Dermis microvascular lymphatic vessel endothelial cell (primary cell): ENCODE measurements around the gene FUS. TPM values are rescaled to one million over a fixed set of nuclear protein-coding genes. Genes with fewer than 3 reads are reported as not detected.

ENCODE experiments used
- DNase-seq, 2 donors: peaks; one replicate each; pipeline versions ENCODE4 v3.0.0 to v3.0.0-alpha.2; 2010; ENCODE audit warnings: low read depth in 2 of 2
- total RNA-seq: library from RNA; depleted of rRNA; stranded (reverse); fragments of >200 nt; gene quantifications from 2 replicates; pipeline ENCODE4 v1.2.1, GENCODE V29; 2014

FUS gene
- total RNA-seq, 1 donor from 2014 or later, result 33.6 TPM

DNA sequence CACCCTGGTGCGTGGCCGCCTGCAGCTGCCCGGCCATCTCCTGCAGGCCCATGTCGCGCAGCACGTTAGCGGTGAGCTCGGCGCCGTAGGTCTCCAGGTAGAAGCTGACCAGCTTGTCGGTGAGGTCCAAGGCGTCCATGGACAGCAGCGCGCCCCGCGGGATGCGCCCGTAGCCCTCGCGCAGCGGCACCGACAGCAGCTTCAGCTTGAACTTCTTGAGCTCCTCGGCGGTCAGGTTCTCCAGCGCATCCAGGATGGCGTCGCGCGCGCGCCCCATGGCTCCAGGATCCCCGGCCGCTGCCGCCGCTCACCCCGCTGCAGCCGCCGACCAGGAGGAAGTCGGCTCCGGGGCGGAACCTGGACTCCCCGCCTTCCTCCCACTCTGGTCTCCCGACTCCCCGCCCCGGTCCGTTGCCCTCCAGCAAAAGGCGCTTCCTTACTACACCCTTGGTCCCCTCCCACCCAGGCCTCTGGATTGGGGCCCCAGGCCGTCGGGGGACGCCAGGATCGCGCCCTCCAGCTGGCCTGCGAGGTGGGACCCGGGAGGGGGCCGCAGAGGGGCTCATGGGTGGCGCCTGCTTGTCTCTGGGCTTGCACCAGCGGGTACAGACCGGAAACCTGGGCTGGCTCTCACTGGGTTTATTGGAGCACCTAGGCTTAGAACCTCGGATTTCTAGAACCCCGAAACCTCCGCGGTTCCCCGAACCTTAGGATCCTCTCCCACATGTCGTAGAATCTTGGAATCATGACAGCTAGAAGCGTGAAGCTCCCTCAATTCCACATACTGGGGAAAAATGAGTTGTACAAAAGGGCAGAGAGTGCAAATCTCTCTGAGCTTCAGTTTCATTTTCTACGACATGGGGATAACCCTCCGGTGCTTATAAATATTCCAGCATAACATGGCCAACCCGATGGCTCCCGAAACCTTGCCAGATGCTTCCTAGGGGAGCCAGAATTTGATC, 22.8 kb downstream of the FUS start, which contains the start of gene PYCARD:
Gene PYCARD (minus strand): TSS at position 347 of the 962 bp plus-strand sequence. CDS start 70 bp downstream, at position 277.
- peak in 1 of 2 donors; percentile 36 for DNase-seq

DNA sequence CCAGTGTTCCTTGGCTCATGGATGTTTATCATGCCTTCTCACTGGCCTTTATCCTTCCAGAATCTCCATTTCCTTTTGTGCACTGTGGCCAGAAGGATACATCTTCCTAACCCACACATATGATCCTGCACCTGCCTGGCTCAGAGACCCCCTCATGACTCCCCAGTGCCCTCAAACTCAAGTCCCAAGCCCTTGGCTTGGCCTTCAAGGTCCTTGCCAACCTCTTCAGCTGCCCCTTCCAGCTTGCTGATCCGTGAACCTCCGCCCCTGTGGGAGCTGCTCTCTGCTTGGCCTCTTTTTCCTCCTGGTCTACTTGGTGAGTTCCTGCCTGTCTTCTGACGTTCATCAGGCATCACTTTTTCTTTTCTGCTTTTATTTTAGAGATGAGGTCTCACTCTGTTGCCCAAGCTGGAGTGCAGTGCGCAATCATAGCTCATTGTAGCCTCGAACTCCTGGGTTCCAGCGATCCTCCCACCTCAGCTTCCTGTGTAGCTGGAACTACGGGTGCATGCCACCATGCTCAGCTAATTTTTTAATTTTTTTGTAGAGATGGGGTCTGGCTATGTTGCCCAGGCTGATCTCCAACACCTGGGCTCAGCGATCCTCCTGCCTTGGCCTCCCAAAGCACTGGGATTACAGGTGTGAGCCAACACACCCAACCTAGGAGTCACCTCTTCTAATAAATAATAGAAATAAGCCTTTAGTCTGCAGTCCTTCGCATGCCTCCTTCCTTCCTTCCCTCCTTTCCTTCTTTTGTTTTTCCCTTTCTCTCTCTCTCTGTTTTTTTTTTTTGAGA, 25.1 kb downstream of the FUS start:
- DNase-seq, result no peak

DNA sequence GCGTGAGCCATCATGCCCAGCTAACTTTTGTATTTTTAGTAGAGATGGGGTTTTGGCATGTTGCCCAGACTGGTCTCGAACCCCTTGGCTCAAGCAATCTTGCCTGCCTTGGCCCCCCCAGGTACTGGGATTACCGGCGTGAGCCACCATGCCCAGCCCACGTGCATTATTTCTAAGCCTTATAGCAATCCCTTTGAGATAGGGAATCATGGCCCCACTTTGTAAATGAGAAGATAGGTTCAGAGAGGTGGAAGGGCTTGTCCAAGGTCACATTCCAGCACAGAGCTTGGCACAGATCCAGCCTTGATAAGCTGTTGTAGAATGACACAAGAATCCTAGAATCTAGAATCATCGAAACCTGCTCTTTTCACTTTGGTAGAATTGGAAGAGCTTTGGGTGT, 26.8 kb downstream of the FUS start:
- DNase-seq, result no peak

DNA sequence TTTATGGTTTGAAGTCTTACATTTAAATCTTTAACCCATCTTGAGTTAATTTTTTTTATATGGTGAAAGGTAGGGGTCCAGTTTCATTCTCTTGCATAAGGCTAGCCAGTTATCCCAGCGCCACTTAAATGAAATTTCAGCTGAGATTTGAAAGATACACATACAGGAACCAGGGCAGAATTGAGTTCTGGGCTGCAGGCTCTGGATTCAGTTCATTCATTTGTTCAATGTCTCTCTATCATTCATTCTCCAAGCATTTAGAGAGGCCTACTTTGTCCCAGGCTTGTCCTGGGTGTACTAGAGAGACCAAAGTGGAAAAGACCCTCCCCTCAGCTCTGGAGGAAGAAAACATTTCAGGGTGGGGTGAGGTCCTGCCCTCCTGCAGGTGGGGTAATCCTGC, 33.4 kb downstream of the FUS start:
- DNase-seq, result no peak

DNA sequence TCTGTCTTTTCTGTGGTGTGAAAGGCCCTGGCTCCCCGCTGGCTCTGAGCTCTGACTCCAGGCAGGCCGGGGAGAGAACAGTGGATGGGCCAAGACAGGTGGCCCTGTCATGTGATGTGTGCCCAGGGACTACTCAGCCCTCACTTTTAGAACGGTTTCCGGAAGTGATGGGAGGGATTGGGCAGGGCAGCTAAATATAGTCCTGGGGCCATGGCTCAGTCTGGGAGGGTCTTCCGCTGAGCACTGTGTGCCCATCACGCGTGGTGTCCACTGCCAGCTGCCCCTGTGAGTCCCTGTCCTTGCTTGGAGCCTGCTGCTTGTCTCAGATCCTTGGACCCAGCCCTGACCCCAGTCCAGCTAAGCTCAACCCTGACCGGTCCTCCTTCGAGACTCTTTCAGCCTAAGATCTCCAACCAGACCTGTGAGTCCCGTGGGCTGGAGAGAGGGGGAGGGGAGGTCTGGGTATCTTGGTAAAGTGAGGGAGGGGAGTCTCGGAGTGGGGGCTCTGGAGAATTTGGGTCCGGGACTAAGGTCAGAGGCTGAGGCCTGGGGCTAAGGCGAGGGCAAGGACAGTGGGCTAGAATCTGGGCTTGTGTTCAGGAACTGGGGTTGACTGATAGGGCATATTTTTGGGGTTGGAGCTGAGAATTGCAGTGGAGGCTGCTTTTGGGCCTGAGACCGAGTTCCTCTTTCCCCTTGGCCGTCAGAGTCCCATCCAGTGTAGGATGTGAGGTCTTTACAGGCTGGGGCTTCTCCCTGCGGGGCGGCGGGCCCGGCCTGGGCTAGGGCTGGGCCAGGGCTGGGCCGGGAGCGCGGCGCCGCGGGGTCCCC, 34.2 kb downstream of the FUS start, which contains the start of gene TRIM72:
Gene TRIM72 (plus strand): TSS at position 243 of the 831 bp plus-strand sequence. CDS start 620 bp downstream, outside the sequence.
- no peak for DNase-seq

DNA sequence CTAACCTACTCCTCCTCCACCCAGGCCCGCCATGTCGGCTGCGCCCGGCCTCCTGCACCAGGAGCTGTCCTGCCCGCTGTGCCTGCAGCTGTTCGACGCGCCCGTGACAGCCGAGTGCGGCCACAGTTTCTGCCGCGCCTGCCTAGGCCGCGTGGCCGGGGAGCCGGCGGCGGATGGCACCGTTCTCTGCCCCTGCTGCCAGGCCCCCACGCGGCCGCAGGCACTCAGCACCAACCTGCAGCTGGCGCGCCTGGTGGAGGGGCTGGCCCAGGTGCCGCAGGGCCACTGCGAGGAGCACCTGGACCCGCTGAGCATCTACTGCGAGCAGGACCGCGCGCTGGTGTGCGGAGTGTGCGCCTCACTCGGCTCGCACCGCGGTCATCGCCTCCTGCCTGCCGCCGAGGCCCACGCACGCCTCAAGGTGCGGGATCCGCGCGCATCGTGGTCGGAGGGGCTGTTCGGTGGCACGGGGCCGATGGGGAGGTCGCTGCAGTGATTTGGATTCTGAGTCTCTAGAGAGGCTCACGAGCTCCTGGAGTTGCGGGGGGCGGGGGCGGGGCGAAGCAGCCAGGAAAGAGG, 34.9 kb downstream of the FUS start:
- no peak for DNase-seq

DNA sequence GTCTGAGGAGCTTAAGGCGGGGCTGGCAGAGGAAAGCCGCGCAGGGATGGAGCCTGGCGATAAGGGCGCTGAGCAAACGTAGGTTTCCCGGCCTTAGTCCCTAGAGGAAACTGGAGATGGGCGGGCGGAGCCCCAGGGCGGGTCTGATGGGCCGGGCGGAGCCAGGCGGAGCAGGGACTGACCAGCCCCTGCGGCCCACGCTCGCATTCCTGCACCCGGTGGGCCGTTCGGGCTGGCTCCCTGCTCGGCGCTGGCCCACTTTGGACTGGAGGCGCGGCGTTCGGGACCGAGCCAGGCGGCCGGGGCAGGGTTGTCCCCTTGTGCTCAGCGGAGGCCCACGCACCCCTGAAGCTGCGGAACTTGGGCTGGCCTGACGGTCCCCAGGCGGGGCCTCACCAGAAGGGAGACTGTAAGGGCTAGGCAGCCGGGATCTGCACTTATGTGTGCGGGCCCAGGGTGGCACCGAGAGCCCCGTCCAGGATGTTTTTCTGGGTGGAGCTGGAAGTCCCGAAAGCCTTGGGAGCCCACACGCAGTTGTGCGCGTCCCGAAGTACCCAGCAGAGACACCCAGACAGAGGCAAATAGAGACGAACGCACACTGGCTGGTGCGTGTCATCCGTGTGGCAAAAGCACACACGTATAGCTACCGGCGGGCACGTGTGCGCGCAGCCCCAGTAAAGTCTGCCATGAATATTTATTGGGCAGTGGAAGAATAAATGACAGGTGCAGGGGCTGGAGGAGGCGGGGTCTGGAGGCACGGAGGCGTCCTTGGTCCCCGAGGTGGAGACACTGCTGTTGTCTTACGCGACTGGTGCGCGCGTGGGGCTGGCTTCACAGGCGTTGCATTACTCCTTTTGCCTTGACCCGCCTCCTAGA, 35.6 kb downstream of the FUS start:
- DNase-seq, result peak in 1 of 2 donors; percentile 54

DNA sequence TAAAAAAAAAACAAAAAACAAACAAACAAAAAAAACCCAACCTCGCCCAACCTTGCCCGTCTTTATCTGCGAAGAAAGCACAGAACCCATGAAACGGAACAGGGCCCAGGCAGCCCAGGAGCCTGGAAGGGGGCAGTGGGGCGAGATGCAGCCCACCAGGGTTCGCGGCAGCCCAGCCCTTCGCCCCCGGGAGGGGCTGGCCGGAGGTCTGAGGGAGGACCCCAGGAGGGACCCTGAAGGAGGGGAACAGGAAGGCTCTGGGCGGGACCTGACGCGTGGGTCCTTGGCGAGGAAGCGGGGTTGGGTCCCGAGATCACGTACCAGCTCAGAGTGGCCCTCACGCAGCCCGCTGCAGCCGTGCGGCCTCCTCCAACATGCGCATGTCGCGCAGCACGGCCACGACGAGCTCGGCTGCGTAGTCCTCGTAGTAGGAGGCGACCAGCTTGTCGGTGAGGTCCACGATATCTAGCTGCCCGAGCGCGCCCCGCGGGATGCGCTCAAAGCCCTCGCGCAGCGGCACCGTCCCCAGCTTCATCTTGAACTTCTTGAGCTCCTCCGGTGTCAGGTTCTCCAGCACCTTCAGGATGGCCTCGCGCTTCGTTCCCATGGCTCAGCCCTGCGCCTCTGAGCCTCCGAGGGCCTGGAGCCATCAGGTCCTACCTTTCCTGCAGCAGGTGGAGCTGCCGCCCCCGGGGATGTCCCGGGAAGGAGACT, 36.6 kb downstream of the FUS start, which contains the start of gene PYDC1:
Gene PYDC1 (minus strand): TSS at position 714 of the 714 bp plus-strand sequence. CDS start 107 bp downstream, at position 607.
- no peak for DNase-seq

DNA sequence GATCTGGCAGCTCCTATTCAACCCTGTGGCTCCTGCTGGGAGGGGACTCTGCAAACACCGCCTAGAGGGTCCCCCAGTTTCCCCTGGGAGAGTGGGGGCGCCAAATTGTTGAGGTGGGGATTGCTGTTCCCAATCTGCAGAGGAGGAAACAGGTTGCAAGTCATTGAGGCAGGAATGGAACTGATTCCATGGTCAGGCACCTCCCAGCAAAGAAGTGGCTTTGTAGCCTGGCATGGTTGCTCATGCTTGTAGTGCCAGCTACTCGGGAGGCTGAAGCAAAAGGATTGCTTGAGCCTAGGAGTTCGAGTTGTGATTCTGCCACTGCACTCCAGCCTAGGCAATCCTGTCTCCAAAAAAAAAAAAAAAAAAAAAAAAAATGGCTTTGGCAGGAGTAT, 37.2 kb downstream of the FUS start:
- DNase-seq, result no peak

DNA sequence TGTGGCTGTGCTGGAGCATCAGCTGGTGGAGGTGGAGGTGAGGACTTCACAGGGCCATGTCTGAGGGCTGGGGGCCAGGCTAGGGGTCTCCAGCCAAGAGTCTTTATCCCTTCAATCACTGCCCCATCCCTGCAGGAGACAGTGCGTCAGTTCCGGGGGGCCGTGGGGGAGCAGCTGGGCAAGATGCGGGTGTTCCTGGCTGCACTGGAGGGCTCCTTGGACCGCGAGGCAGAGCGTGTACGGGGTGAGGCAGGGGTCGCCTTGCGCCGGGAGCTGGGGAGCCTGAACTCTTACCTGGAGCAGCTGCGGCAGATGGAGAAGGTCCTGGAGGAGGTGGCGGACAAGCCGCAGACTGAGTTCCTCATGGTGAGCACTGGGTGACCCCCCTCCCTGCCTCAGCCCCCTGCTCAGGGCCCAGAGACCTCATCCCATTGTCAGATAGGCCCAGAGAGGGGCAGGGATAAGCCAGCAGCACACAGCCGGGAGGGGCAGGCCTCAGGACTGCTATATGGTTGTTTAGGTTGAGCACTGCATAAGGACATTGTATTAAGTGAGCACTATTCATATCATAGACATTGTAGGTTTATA, 39.3 kb downstream of the FUS start:
- DNase-seq, result no peak

DNA sequence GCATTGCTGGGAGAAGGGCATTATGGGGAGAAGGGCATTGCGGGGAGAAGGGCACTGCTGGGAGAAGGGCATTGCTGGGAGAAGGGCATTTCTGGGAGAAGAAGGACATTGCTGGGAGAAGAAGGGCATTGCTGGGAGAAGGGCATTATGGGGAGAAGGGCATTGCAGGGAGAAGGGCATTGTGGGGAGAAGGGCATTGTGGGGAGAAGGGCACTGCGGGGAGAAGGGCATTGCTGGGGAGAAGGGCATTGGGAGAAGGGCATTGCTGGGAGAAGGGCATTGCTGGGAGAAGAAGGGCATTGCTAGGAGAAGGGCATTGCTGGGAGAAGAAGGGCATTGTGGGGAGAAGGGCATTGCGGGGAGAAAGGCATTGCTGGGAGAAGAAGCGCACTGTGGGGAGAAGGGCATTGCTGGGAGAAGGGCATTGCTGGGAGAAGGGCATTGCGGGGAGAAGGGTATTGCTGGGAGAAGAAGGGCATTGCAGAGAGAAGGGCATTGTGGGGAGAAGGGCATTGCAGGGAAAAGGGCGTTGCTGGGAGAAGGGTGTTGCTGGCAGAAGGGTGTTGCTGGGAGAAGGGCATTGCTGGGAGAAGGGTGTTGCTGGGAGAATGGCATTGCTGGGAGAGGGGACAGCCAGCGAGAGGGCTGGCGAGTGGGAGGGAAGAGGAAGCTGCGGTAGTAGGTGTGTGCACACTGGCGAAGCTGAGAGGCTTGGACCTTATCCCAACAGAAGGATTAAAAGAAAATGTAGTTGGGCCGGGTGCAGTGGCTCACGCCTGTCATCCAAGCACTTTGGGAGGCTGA, 41.6 kb downstream of the FUS start:
- no peak for DNase-seq

DNA sequence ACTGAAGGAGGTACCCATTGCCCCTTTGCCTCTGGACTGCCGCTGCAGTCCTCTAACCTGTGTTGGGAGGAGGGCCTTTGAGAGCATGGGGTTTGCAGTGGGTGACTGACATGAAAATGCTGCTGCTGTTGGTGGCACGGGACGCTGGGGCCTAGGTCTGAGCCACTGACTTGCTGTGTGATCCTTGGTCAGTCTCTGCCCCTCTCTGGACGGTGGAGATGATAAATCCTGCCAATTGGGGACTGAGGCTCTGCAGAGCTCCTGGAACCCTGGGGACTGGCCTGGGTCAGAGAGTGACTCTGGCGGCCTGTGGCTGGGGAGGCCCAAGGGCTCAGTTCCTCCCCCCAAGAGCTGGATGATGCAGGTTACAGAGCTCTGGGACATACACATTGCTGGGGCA, 43.1 kb downstream of the FUS start:
- no peak for DNase-seq

DNA sequence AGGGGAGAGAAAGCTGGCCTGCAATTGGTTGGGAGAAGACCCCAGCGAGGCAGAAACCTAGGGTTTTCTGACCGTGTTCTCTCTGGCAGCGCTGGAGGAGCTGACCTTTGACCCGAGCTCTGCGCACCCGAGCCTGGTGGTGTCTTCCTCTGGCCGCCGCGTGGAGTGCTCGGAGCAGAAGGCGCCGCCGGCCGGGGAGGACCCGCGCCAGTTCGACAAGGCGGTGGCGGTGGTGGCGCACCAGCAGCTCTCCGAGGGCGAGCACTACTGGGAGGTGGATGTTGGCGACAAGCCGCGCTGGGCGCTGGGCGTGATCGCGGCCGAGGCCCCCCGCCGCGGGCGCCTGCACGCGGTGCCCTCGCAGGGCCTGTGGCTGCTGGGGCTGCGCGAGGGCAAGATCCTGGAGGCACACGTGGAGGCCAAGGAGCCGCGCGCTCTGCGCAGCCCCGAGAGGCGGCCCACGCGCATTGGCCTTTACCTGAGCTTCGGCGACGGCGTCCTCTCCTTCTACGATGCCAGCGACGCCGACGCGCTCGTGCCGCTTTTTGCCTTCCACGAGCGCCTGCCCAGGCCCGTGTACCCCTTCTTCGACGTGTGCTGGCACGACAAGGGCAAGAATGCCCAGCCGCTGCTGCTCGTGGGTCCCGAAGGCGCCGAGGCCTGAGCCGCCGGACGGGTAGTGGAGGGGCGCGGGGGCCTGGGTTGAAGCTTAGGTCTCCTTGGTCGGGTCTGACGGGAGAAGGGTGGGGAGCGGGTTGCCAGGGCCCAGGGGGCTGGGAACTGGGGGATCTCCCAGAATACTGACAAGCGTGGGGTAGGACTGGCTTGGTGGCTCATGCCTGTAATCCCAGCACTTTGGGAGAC, 44.4 kb downstream of the FUS start:
- DNase-seq, result no peak

DNA sequence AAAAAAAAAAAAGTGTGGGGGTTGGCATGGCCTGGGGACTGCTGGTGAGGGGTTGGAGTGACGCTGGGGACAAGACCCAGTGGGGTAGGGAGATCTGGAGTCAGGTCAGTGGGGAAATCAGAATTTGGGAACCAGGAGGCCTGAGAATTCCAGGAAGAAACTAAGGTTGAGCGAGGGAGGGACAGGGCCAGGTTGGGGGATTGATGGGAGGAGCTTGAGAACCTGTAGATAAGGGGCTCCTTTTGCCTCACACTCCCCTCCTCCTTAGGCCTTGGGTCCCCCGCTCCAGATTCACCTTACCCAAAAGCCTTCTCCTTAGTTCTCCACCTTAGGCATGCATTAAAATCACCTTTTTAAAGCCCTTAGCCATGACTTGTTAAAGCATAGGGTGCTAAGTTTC, 45.3 kb downstream of the FUS start:
- no peak for DNase-seq

DNA sequence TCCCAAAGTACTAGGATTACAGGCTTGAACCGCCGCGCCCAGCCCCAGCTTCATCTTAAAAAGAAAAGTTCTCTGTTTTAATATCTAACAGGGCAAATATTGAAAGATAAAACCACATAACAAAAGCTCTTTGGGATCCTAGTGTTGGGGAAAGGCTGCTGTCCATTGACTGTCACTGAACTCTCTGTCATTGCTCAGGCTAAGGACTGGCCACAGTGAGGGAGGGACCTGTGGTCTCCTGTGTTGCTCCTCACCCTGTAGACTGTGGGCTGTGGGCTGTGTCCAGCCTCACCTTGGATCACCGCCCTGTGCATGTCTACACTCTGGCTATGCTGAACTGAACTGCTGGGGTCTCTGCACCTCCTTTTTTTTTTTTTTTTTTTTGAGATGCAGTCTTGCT, 48.3 kb downstream of the FUS start:
- DNase-seq, result no peak

DNA sequence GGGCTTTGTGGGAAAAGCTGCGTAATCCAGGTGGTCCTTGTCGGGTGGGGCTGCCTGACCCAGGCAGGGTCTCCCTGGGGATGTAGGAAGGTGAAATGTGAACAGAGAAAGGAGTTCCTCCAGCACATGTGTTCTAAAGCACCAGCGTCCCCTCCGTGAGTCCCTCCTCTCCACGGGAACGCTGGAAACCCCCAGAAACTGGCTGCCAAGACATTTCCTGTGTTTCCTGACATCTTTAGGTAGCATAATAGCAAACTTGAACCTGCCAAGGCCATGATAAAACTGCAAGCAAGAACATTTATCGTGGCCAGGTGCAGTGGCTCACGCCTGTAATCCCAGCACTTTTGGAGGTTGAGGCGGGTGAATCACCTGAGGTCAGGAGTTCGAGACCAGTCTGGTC, 49.6 kb downstream of the FUS start:
- DNase-seq, result peak in 1 of 2 donors; percentile 53

DNA sequence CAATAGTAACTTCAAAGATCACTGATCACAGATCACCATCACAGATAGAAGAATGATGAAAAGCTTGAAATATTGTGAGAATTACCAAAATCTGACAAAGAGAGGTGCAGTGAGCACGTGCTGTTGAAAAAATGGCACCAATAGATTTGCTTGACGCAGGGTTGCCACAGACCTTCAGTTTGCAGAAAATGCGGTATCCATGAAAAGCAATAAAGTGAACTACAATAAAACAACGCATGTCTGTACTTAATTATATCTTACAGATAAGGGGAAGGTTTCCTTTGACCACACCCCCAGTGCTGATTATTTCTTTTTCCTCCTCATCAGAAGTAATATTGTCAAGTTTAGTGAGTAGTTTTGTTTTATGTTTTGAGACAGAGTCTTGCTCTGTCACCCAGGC, 58.1 kb downstream of the FUS start:
- no peak for DNase-seq
